GM23248 (cell line): ENCODE data around the gene KCNG2. TPM values are rescaled to one million over a fixed set of nuclear protein-coding genes. Genes with fewer than 3 reads are reported as not detected.

ENCODE experiments used
- DNase-seq: peaks from one replicate; pipeline ENCODE4 v3.0.0-alpha.2; 2015
- H2AFZ ChIP-seq: fragments of 200-600 bp; sonication (generic); 2 replicates; pipeline ENCODE4 v1.6.1; 2016; ENCODE audit warnings: antibody characterized with exemption
- H3F3A ChIP-seq: fragments of 200-600 bp; sonication (generic); 2 replicates; pipeline ENCODE4 v1.6.1; 2016; ENCODE audit warnings: mild to moderate bottlenecking, antibody characterized with exemption, mixed run types; ENCODE audit not compliant: insufficient read depth
- H3K27ac ChIP-seq: fragments of 200-600 bp; sonication (generic); 2 replicates; pipeline ENCODE4 v1.5.1; 2016; ENCODE audit warnings: mild to moderate bottlenecking
- H3K27me3 ChIP-seq: fragments of 200-600 bp; sonication (generic); replicated peaks from 2 replicates; pipeline ENCODE4 v1.6.1; 2016; ENCODE audit warnings: mild to moderate bottlenecking; ENCODE audit not compliant: insufficient read depth
- H3K36me3 ChIP-seq: fragments of 200-600 bp; sonication (generic); 2 replicates; pipeline ENCODE4 v1.6.1; 2016; ENCODE audit warnings: low read depth, mild to moderate bottlenecking
- H3K4me1 ChIP-seq: fragments of 200-600 bp; sonication (generic); 2 replicates; pipeline ENCODE4 v1.6.1; 2016; ENCODE audit warnings: mild to moderate bottlenecking; ENCODE audit not compliant: insufficient read depth
- H3K4me2 ChIP-seq: fragments of 200-600 bp; sonication (generic); one replicate; pipeline ENCODE4 v1.6.1; 2016; ENCODE audit warnings: mild to moderate bottlenecking; ENCODE audit not compliant: unreplicated experiment
- H3K4me3 ChIP-seq: fragments of 200-600 bp; sonication (generic); 2 replicates; pipeline ENCODE4 v1.5.1; 2016; ENCODE audit warnings: mild to moderate bottlenecking
- H3K79me2 ChIP-seq: fragments of 200-600 bp; sonication (generic); 2 replicates; pipeline ENCODE4 v1.6.1; 2016; ENCODE audit warnings: mild to moderate bottlenecking; ENCODE audit not compliant: insufficient read depth
- H3K9ac ChIP-seq: fragments of 200-600 bp; sonication (generic); 2 replicates; pipeline ENCODE4 v1.6.1; 2016; ENCODE audit warnings: mild to moderate bottlenecking
- H3K9me2 ChIP-seq: fragments of 200-600 bp; sonication (generic); 2 replicates; pipeline ENCODE4 v1.6.1; 2016; ENCODE audit warnings: mixed run types, mild to moderate bottlenecking, moderate library complexity; ENCODE audit not compliant: insufficient read depth
- H3K9me3 ChIP-seq: fragments of 200-600 bp; sonication (generic); one replicate; pipeline ENCODE4 v1.6.1; 2017; ENCODE audit warnings: low read depth
- H4K20me1 ChIP-seq: fragments of 200-600 bp; sonication (generic); 2 replicates; pipeline ENCODE4 v1.6.0; 2016; ENCODE audit not compliant: insufficient read depth
- EZH2 ChIP-seq: fragments of 200-600 bp; sonication (generic); IDR thresholded peaks from 2 replicates; pipeline ENCODE4 v1.6.1; 2018; ENCODE audit warnings: antibody characterized with exemption, mild to moderate bottlenecking; ENCODE audit not compliant: insufficient read depth, poor library complexity, severe bottlenecking
- EZH2phosphoT487 ChIP-seq: fragments of 200-600 bp; sonication (generic); IDR thresholded peaks from 2 replicates; pipeline ENCODE4 v1.6.1; 2018; ENCODE audit warnings: antibody characterized with exemption, moderate library complexity, mild to moderate bottlenecking, low read depth; ENCODE audit not compliant: insufficient read depth
- WGBS, 2 experiments: methylation state at CpG; one replicate each; pipeline ENCODE4 v1.1.6; 2015 to 2017; ENCODE audit warnings: low lambda C conversion rate in 2 of 2, low coverage in 1 of 2; ENCODE audit errors: missing lambda C conversion rate in 2 of 2; 5-methylcytosine and 5-hydroxymethylcytosine counted together
- in situ Hi-C: fragments of 300-500 bp; cut with MboI; formaldehyde crosslinking; loops from 2 replicates; pipeline ENCODE4 v1.15.0; 2020
- polyA plus RNA-seq: library from polyadenylated mRNA; unstranded; fragments of >200 nt; fragmentation: Nextera tagmentation; extraction: Ambion mirVana; gene quantifications from 2 replicates; pipeline ENCODE4 v1.2.1, GENCODE V29; 2016
- total RNA-seq: library from RNA; depleted of rRNA; stranded (reverse); fragments of >200 nt; shearing (Covaris generic); gene quantifications from 2 replicates; pipeline ENCODE4 v1.2.3, GENCODE V29; 2014

Gene KCNG2
- total and polyA plus RNA-seq, 2 experiments from 2014 or later, result not detected

DNA sequence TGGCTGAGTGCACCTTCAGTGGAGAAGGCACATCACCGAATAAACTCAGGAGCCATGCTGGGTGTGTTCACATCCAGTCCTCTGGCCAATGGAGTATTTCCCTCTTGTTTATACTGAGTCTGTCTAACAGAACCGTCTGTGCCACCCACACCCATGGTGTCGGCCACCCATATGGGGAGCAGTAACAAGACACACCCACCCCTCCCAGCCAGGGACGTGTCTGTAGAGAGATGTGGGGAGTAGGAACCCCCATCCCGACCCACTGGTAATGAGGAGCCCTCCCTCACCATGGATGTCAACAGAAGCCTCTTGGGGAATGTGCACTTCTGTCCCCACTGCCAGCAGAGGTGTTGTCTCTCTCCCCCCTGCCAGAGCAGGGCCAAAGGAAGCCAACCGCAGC is 37.1 kb downstream of the KCNG2 start:
- TF ChIP-seq EZH2 (no peak), EZH2phosphoT487 (no peak)
- no peaks in the 10 kb centered on the region for H3K36me3 ChIP-seq
- H3K79me2 ChIP-seq, result no peaks in the 10 kb centered on the region
- H2AFZ ChIP-seq, result no peak overlapping the region
- H3K27me3 ChIP-seq, result peaks cover 26% of the 10 kb centered on the region
- WGBS, 2 experiments, result 18 to 31% methylated on average over 6 of the region's 6 CpGs
- no peak overlapping the region for H3K4me2 ChIP-seq
- no peak overlapping the region for H3K4me3 ChIP-seq
- no peaks in the 10 kb centered on the region for H3K9me2 ChIP-seq
- in situ Hi-C loops, result no loop called here
- H4K20me1 ChIP-seq, result no peaks in the 10 kb centered on the region
- DNase-seq, result no peak
- H3K9ac ChIP-seq, result no peak overlapping the region
- H3K9me3 ChIP-seq, result no peaks in the 10 kb centered on the region
- no peaks in the 10 kb centered on the region for H3K4me1 ChIP-seq
- no peaks in the 10 kb centered on the region for H3F3A ChIP-seq
- H3K27ac ChIP-seq, result no peak overlapping the region

DNA sequence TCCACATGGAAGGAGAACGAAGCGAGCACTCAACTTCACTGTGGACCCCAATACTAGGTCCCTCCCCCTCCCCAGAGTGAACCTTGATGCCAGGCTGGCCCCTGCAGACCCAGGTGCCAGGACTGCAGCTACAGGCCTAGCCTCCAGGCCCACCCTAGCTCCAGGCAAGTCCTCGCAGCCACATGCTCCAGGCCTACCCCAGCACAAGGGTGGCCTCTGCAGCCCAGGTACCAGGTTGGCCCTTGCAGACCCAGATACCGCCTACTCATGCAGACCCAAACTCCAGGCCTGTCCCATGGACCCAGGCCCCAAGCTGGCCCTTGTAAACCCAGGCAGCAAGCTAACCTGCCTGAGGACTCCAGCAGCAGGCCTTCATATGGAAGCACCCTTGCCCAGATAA is 44.2 kb downstream of the KCNG2 start:
- Histone ChIP-seq H4K20me1 (no peaks in the 10 kb centered on the region), H3K36me3 (no peaks in the 10 kb centered on the region), H2AFZ (no peak overlapping the region), H3K9me3 (no peaks in the 10 kb centered on the region), H3K27me3 (peaks cover 11% of the 10 kb centered on the region; the same call in 1 of the 2 replicates), H3F3A (no peaks in the 10 kb centered on the region), H3K9ac (no peak overlapping the region), H3K4me1 (no peaks in the 10 kb centered on the region), H3K79me2 (no peaks in the 10 kb centered on the region), H3K4me2 (no peak overlapping the region), H3K9me2 (no peaks in the 10 kb centered on the region), H3K4me3 (no peak overlapping the region), H3K27ac (no peak overlapping the region)
- in situ Hi-C loops, result no loop called here
- TF ChIP-seq EZH2, result no peak
- TF ChIP-seq EZH2phosphoT487, result no peak
- DNase-seq, result no peak
- 45 to 47% methylated on average over 4 of the region's 4 CpGs for WGBS, 2 experiments

DNA sequence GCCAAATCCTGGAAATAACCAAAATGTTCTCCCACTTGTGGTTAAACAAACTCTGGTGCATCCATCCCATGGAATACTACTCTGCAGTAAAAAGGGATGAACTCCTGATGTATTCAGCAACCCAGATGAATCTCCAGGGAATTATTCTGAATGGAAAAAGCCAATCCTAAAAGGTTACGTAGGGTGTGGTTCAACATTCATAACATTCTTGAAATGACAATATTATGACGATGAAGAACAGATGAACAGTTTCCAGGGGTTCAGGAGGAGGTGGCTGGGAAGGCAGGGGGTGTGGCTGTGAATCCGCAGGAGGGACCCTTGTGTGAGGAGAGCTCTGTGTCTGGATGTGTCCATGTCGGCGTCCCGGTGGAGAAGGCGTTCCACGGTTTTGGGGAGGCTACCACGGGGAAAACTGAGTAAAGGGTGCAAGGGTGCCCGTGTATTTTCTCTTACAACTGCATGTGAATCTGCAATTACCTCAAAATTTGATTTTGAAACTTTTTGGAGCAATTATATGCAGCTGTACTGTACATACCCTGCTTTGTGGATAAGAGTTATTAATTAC is 47.3 kb downstream of the KCNG2 start:
- TF ChIP-seq EZH2, result no peak
- no peak for TF ChIP-seq EZH2phosphoT487
- in situ Hi-C loops, result no loop called here

DNA sequence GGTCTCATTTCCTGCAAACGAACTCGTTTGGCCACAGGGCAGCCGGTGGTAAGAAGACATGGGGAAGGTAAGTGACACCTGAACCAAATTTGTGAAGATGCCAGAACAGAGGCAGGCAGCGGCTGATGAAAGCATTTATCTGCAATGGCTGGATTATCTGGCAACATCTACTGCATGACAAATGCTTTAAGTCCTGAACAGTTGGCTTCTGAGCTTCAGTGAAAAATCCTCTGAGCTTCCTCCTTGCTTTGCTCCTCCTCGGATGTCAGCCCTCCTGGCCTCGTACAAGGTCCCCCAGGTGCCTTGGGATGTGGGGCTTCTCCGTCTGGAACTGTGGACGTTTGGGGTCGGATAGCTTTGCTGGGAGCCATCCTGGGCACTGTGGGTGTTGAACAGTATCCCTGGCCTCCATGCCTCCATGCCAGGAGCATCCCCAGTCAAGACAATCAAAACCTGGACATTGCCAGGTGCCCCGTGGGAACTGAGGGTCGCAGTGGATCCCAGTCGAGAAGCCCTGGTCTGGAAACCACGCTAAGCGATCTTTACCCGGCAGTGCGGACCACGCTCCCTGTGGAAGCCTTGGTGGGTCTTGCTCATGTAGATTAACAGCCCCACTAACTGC is 49.3 kb downstream of the KCNG2 start:
- 56 to 58% methylated on average over 17 of the region's 17 CpGs for WGBS, 2 experiments
- no peaks in the 10 kb centered on the region for H3K9me3 ChIP-seq
- no peaks in the 10 kb centered on the region for H3F3A ChIP-seq
- no peaks in the 10 kb centered on the region for H3K4me1 ChIP-seq
- DNase-seq, result peak; percentile 18
- no peaks in the 10 kb centered on the region for H3K36me3 ChIP-seq
- no peaks in the 10 kb centered on the region for H3K79me2 ChIP-seq
- H3K4me2 ChIP-seq, result no peak overlapping the region
- H3K9ac ChIP-seq, result no peak overlapping the region
- H2AFZ ChIP-seq, result no peak overlapping the region
- no peak overlapping the region for H3K4me3 ChIP-seq
- H3K27ac ChIP-seq, result no peak overlapping the region
- peaks cover 8% of the 10 kb centered on the region; the same call in 1 of the 2 replicates for H3K27me3 ChIP-seq
- no peak for TF ChIP-seq EZH2phosphoT487
- TF ChIP-seq EZH2, result no peak
- no peaks in the 10 kb centered on the region for H3K9me2 ChIP-seq
- in situ Hi-C loops, result no loop called here
- no peaks in the 10 kb centered on the region for H4K20me1 ChIP-seq

More for the DNA sequence above, 47.3 kb downstream of the KCNG2 start:
- Histone ChIP-seq H3K9ac (no peak overlapping the region), H3K27ac (no peak overlapping the region), H4K20me1 (no peaks in the 10 kb centered on the region), H3K4me2 (no peak overlapping the region), H3K36me3 (no peaks in the 10 kb centered on the region), H3K79me2 (no peaks in the 10 kb centered on the region), H3K9me2 (no peaks in the 10 kb centered on the region), H3K9me3 (no peaks in the 10 kb centered on the region), H3K4me3 (no peak overlapping the region), H3K4me1 (no peaks in the 10 kb centered on the region), H3F3A (no peaks in the 10 kb centered on the region), H3K27me3 (no peaks in the 10 kb centered on the region; the same call in 1 of the 2 replicates), H2AFZ (no peak overlapping the region)
- 52 to 55% methylated on average over 10 of the region's 10 CpGs for WGBS, 2 experiments
- no peak for DNase-seq
